GM21786 (cell line): ENCODE data around the gene P2RY2.

Experiments
- ATAC-seq: cut with Tn5 transposase; IDR thresholded peaks from one replicate; pipeline ENCODE4 v1.9.1; 2021; ENCODE audit not compliant: unreplicated experiment

The P2RY2 gene

GRCh38 chr11:73241300-73241699, 23.2 kb downstream of the P2RY2 start:
- ATAC-seq: no peak

GRCh38 chr11:73242251-73243092, 24.4 kb downstream of the P2RY2 start:
- no peak for ATAC-seq

GRCh38 chr11:73243093-73243485, 25.0 kb downstream of the P2RY2 start:
- ATAC-seq: no peak

- no peak for ATAC-seq
Measured at GRCh38 chr11:73244589-73245240, 26.6 kb downstream of the P2RY2 start.

GRCh38 chr11:73245461-73245860, 27.4 kb downstream of the P2RY2 start:
- ATAC-seq: no peak

- no peak for ATAC-seq
Measured at GRCh38 chr11:73246303-73246702, 28.2 kb downstream of the P2RY2 start.

- ATAC-seq: no peak
Measured at GRCh38 chr11:73248526-73249185, 30.6 kb downstream of the P2RY2 start.

GRCh38 chr11:73249304-73249703, 31.2 kb downstream of the P2RY2 start:
- no peak for ATAC-seq

- no peak for ATAC-seq
Measured at GRCh38 chr11:73249853-73250783, 32.0 kb downstream of the P2RY2 start.

- no peak for ATAC-seq
Measured at GRCh38 chr11:73252577-73253191, 34.6 kb downstream of the P2RY2 start.

GRCh38 chr11:73257342-73258103, 39.4 kb downstream of the P2RY2 start:
- no peak for ATAC-seq

GRCh38 chr11:73258104-73259035, 40.3 kb downstream of the P2RY2 start:
- no peak for ATAC-seq

- ATAC-seq: no peak
Measured at GRCh38 chr11:73259406-73260126, 41.5 kb downstream of the P2RY2 start.

- ATAC-seq: no peak
Measured at GRCh38 chr11:73260127-73260457, 42.0 kb downstream of the P2RY2 start.

GRCh38 chr11:73262851-73263495, 44.9 kb downstream of the P2RY2 start:
- no peak for ATAC-seq

GRCh38 chr11:73263640-73264039, 45.6 kb downstream of the P2RY2 start:
- ATAC-seq: no peak

GRCh38 chr11:73265278-73265810, 47.3 kb downstream of the P2RY2 start:
- ATAC-seq: no peak
